GM19397 (cell line): Measurements from ENCODE around the gene ENAH.
A peak's percentile ranks its signal among the peaks of the same experiment; 100 is the strongest.
"Not testable (repeated sequence)": the region's sequence is repeated elsewhere in the genome, so short reads cannot be mapped to it uniquely, and the experiment has no call there.

ENCODE experiments used
- ATAC-seq: cut with Tn5 transposase; IDR thresholded peaks from one replicate; pipeline ENCODE4 v1.9.1; 2021; ENCODE audit warnings: mild to moderate bottlenecking, moderate library complexity; ENCODE audit not compliant: unreplicated experiment

ENAH gene

GRCh38 chr1:225476100-225476511 lies 176.8 kb downstream of the ENAH start:
- no peak for ATAC-seq

GRCh38 chr1:225474986-225475820 lies 177.7 kb downstream of the ENAH start:
- peak; percentile 74 for ATAC-seq

DNA sequence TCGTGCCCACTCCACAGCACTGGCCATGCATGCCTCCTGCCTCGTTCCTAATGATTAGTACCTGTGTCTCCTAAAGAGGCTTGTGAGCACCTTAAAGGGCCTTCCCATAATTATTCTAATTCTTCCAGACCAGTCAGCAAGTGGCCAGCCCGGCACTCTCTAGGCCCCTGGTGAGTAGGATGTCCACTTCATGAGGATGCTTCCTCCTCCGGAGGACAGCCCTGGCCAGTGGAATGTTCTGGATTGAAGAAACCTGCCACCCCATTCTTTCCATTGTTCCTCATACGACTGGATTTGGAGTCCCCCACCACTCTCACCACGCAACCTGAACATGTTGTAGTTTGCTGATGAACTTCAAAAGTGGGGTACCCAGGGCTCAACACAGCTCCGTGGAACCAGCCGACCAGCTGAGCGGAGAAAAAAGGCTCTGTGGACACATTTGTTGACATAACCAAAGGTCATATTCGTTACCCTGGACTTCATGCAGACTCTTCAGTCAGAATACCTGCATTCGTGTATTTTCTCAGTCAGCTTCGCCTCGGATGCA lies 178.4 kb downstream of the ENAH start:
- ATAC-seq, result no peak

DNA sequence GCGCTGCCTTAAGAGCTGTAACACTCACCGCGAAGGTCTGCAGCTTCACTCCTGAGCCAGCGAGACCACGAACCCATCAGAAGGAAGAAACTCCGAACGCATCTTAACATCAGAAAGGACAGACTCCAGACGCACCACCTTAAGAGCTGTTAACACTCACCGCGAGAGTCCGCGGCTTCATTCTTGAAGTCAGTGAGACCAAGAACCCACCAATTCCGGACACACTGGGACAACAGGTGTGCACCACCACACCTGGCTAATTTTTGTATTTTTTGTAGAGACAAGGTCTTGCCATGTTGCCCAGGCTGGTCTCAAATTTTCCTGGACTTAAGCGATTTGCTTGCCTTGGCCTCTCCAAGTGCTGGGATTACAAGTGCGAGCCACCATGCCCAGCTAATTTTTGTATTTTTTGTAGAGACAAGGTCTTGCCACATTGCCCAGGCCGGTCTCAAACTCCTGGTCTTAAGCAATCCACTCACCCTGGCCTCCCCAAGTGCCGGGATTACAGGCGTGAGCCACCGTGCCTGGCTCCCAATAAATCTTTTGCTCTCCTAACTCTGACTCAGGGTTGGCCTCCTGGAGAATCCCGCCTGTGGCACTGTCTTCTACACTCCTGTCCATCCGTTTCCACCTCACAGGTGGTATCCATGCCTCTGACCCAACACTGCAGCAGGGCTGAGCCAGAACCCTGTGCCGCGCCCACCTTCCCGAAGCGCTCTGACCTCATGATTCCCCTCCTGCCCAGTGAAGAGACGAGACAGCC lies 179.1 kb downstream of the ENAH start:
- ATAC-seq, result not testable (repeated sequence)

DNA sequence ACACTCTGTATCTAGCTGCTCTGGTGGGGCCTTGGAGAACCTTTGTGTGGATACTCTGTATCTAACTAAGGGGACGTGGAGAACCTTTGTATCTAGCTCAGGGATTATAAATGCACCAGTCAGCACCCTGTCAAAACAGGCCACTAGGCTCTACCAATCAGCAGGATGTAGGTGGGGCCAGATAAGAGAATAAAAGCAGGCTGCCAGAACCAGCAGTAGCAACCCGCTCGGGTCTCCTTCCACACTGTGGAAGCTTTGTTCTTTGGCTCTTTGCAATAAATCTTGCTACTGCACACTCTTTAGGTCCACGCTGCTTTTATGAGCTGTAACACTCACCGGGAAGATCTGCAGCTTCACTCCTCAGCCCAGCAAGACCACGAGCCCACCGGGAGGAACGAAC lies 179.7 kb downstream of the ENAH start:
- ATAC-seq, result not testable (repeated sequence)

DNA sequence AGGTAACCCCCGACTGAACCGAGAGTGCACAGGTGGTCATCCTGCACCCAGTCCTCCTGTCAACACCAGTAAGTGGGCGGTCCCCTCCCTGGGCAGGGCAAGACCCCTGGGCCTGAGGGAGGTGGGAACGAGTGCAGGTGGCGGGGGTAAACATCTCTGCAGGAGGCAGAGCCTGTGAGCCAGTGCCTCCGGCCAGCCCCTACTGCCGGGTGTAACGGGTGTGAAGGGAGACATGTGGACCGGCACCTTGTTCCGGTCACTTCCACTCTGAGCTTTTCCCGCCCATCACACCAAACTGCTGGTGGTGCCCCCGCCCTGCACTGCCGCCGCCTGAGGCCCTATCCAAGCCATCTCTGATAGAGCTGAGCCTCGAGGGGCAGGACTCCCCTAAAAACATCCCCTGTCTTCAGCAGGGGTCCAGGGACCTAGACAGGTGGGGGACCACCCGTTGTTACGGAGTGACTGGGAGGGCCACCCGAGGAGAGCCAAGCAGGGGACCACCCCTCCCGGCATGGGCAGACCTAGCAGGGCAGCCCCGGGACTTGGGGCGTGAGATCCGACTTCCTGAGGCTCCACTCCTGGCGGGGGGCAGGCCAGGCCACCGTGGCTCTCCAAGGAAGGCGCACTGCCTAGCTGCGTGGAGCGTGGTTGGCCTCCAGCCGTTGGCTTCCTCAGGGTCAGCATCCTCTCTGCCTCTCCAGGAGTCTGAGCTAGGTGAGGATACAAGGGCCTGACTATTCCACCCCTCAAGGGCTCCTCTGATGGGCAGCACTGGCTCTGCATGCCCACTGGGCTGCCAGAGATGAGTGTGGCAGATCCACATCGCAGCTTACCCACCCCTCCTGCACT lies 181.2 kb downstream of the ENAH start:
- ATAC-seq, result no peak

DNA sequence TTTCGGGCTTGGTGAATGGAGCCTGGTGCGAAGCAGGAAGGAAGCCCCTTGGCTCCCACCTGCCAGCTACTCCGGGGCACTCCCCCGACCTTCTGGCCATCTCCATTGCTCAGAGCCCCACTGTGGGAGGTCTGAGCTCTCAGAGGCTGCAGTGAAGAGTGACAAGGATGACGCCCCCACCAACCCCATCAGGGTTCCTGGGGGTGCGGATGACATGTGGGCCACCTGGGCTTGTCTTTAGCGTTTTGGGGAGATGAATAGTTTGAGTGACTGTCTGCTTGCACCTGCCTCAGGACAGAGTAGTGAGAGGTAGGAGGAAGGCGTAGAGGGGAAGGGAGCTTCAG lies 181.8 kb downstream of the ENAH start:
- ATAC-seq, result no peak

- no peak for ATAC-seq
Measured at GRCh38 chr1:225470211-225471108, 182.5 kb downstream of the ENAH start.

DNA sequence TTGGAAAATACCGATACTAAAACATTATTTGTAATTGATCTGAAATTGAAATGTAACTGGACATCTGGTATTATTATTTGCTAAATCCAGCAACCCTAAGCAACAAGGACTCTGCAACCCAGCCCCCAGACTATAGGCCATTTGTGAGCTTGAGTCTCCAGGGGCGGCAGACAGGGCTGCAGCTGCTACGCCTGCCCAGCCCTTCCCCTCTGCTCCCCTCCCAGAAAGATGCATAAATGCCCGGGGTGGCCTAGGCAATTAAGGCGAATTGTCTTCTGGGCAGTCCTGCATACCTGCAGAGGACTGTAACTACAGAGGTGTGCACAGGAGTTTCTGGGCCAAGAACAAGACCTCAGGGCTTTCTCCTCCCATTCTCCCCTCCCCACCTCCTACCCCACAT lies 183.9 kb downstream of the ENAH start:
- ATAC-seq, result no peak

DNA sequence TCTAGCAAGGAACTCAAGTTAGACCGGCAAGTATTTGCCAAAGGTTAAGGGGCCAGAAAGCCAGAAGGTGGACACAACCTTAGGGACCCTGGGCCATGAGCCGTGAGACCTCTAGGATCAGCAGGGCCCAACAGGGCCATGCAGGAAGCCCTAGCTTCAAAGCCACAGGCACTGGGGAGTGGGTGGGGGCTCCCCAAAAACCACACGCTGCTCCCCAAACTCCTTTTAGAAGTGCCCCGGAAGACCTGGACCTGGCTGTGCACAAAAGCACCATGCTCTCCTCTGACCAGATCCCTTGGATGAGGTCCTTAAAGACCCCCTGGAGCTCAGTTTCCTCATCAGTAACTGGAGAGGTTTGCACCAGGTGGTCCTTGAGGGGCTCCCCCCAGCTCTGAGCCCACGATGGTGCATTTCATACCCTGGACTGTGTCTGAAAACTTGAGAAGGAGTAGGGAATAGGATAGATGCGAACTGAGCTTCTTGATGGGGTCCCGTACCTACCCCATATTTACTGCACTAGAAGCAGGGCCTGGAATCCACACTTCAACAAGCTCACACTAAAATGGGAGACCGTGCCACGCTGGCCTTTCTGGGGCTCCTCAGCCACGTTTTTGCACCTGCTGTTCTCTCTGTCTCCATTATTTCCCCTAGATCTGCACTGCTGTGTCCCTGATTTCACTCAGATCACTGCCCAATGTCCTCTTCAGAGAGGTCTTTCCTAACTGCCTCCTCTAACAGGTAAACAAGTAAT lies 184.5 kb downstream of the ENAH start:
- no peak for ATAC-seq

DNA sequence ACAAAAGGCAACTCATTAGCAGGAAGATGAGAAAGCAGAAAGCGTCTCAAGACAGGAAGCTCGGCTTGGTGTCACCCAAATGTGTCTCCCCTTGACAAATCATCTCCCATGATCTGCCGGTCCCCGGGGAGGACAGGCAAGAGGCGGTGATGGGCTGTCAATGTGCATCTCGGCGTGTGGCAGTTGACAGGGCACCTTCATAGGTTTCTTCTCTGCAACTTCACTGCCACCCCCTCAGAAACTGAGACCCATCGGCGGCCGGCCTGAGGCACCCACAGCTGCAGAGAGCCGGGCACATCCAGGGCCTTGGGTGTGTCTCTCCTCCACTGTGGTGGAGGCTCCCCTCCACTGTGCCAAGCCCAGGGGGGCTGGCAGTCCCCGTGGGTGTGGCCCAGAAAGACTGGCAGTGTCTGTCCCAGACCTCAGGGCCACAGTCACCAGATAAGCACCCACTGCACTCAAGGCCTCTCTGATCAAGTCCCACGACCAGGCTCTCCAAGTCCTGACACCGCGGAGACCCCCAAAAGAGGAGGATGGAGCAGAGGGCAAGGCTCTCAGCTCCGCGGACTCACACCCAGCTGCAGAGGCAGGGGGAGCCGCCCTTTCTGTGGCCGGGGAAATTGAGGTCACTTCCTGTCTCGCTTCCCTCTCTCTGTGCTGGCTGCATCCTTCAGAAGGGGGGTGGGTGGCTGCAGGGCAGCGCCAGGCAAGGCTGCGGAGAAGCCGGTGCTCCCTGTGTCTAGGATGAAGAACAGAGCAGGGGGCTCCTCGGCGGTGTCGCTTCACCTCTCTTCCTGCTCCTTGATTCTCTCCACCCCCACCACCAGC lies 185.5 kb downstream of the ENAH start:
- peak; percentile 94 for ATAC-seq

DNA sequence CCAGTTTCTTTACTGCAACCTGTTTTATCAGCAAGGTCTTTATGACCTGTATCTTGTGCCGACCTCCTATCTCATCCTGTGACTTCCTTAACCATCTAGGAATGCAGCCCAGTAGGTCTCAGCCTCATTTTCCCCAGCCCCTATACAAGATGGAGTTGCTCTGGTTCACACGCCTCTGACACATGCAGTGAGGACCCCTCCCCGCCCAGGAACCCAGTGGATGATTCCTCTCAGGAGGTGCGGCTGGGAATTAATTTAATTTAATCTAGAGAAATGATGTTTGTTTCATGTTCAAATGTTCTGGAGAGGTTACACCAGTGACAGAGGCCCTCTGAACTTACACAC lies 186.1 kb downstream of the ENAH start:
- no peak for ATAC-seq

DNA sequence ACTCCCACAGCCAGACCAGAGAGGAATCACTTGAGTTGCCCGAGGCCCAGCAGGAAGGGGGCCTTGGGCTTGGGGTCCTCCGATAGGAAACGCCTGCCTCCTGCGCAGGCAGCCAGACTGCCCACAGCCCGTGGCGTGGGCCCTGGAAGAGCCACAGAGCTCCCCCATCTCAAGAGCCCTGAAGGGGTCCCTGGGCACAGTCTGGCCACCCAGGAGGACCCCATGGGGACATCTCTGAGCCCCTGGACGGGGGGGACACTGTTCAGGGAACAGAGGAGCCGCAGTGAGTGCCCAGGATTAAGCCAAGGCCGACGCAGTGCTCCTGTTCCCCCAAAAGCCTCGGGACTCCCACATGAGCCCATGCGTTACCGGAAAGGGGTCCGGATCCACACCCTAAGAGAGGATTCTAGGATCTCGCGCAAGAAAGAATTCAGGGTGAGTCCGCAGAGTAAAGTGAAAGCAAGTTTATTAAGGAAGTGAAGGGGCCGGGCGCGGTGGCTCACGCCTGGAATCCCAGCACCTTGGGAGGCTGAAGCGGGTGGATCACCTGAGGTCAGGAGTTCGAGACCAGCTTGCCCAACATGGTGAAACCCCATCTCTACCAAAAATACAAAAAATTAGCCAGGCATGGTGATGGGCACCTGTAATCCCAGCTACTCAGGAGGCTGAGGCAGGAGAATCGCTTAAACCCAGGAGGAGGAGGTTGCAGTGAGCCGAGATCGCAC lies 187.0 kb downstream of the ENAH start:
- ATAC-seq, result no peak

DNA sequence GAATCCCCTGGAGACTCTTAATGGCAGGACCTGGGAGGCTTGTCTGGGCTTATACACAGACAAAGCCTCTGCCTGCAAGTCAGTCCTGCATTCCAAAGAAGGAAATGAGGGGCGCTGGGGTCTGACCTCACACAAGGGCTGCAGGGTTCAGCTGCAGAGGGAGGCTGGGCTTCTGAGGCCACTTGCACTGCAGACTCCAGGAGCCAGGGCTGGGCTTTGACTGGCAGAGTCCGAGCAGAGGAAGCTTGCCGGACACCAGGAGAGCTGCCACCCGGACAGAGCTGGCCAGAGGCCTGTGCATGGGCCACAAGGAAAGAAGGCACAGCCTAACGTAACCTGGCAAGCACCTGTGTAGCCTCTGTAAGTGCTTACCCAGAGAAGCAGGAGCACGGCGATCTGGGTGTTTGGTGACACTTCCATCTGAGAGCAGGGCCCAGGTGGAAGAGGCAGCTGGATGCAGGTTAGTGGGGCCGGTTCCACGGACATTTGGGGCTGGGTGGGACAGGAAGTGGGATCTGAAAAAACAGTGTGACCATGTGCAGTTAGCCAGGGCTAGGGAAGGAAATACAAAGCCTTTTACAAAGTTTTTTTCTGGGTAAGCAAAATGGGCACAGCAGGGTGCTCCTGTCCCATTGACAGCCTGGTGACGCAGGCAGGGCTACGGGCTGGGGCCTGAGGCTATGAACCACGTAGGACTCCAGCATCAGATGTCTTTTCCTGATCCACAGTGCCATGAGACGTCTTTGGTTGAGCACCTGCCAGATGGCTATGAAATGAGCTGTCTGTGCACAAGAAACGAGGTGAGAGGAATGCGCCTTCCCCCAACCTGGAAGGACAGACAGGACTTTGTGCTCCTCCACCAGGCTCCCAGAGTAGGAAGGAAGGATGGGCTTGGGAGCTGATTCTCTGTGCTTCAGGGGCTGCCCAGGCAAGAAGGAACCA lies 187.8 kb downstream of the ENAH start:
- no peak for ATAC-seq

GRCh38 chr1:225462714-225463574 lies 190.0 kb downstream of the ENAH start:
- no peak for ATAC-seq

GRCh38 chr1:225462429-225462713 lies 190.6 kb downstream of the ENAH start:
- no peak for ATAC-seq
